LNCAP (cell line): ENCODE data around the gene CEP41.

ENCODE experiments used
- CTCF ChIP-seq: fragments of 450-650 bp; IDR thresholded peaks from 2 replicates; pipeline ENCODE4 v1.5.1; 2017; ENCODE audit warnings: mild to moderate bottlenecking

CEP41 gene

GRCh38 chr7:130384841-130385599, 55.8 kb downstream of the CEP41 start:
- no peak for TF ChIP-seq CTCF

GRCh38 chr7:130384371-130384801, 56.4 kb downstream of the CEP41 start:
- TF ChIP-seq CTCF: no peak

GRCh38 chr7:130383187-130383980, 57.4 kb downstream of the CEP41 start:
- TF ChIP-seq CTCF: no peak

GRCh38 chr7:130381468-130382312, 59.1 kb downstream of the CEP41 start:
- TF ChIP-seq CTCF: no peak

GRCh38 chr7:130380861-130381455, 59.9 kb downstream of the CEP41 start:
- no peak for TF ChIP-seq CTCF

GRCh38 chr7:130379921-130380860, 60.6 kb downstream of the CEP41 start, which contains the start of gene CPA1:
CPA1 (plus strand) TSS chr7:130380494; CDS start chr7:130380521, 27 bp downstream.
- TF ChIP-seq CTCF: no peak
